ENCODE results near the gene KCNG2. TPM values are rescaled to one million over a fixed set of nuclear protein-coding genes. Genes with fewer than 3 reads are reported as not detected.

KCNG2 gene
- total and polyA plus RNA-seq, 10 of the 15 experiments (the other 5 are each of a cell fraction or from before 2014, with no cell fraction given): 0.20 to 0.23 TPM; not detected in 8

GRCh38 chr18:79897940-79898625 lies 100.3 kb downstream of the KCNG2 start:
- 88% methylated on average over 15 of the region's 15 CpGs for WGBS (ENCODE audit: insufficient coverage, insufficient replicate concordance, low lambda C conversion rate, missing lambda C conversion rate)
- ChIA-PET CTCF (no interaction called here), POLR2A (no interaction called here), RAD21 (ENCODE audit: unreplicated experiment) (no interaction called here), SMC1A (ENCODE audit: uncharacterized antibody, unreplicated experiment) (no interaction called here)
- H3K9ac ChIP-seq (ENCODE audit: control insufficient read depth, insufficient read depth, low read length): no peak overlapping the region
- no peaks in the 10 kb centered on the region for H3K79me2 ChIP-seq (ENCODE audit: control insufficient read depth, insufficient read depth, low read length)
- DNase-seq (ENCODE audit: low read depth, low spot score): no peak
- peaks cover 0 to 3% of the 10 kb centered on the region in 2 experiments; a peak in 2 of 4 replicates for H3K36me3 ChIP-seq (ENCODE audit: control insufficient read depth in 2 of 2, insufficient read depth in 2 of 2, low read length in 1 of 2)
- no peak overlapping the region for H2AFZ ChIP-seq (ENCODE audit: control insufficient read depth, low read depth, low read length)
- H3K4me3 ChIP-seq: no peak overlapping the region
- no peak for ATAC-seq
- in situ Hi-C loops (cut with MboI) (no loop called here), intact Hi-C loops (cut with micrococcal nuclease; ENCODE audit: unreplicated experiment) (no loop called here)
- no peak overlapping the region for H3K4me2 ChIP-seq (ENCODE audit: control insufficient read depth, insufficient read depth)
- no peaks in the 10 kb centered on the region for H3K27me3 ChIP-seq (replicated peaks in 1 of 2; ENCODE audit: control insufficient read depth in 2 of 2, insufficient read depth in 2 of 2, low read length in 1 of 2)
- H3K9me3 ChIP-seq (replicated peaks; ENCODE audit: control insufficient read depth, insufficient read depth, low read length): peaks cover 11% of the 10 kb centered on the region; the same call in 2 of the 3 replicates
- H3K4me1 ChIP-seq (ENCODE audit: control insufficient read depth, insufficient read depth, low read length): no peaks in the 10 kb centered on the region
- no peak for FAIRE-seq
- H4K20me1 ChIP-seq (ENCODE audit: control insufficient read depth, insufficient read depth): no peaks in the 10 kb centered on the region
- no peak overlapping the region for H3K27ac ChIP-seq (ENCODE audit: control insufficient read depth, insufficient read depth)
- TF ChIP-seq KDM1A (IDR thresholded peaks at IDR 0.05; ENCODE audit: borderline replicate concordance) (no peak), POLR2A (IDR thresholded peaks at IDR 0.05; ENCODE audit: low read depth, low read length) (peak; percentile 19; the same call in 1 of the 2 replicates), RB1 (IDR thresholded peaks at IDR 0.05; ENCODE audit: borderline replicate concordance) (no peak), EP300 (IDR thresholded peaks at IDR 0.05; ENCODE audit: borderline replicate concordance in 1 of 2, control insufficient read depth in 1 of 2, low read depth in 2 of 2, low read length in 2 of 2) (no peak), ATF3 (IDR thresholded peaks at IDR 0.05; ENCODE audit: borderline replicate concordance, extremely low read depth, low read depth, low read length) (no peak), CBFB (IDR thresholded peaks at IDR 0.05; ENCODE audit: low read depth) (no peak)
- BruUV-seq (replicated peaks): no TSS peak

All from GM12878 (cell line).